Measurements from ENCODE around the gene PKP2. TPM values are rescaled to one million over a fixed set of nuclear protein-coding genes. Genes with fewer than 3 reads are reported as not detected.

PKP2 gene
- total RNA-seq, 1 experiment from 2014 or later: 18.4 TPM

GRCh38 chr12:32777691-32778175 is 118.8 kb downstream of the PKP2 start:
- no peak overlapping the region for H3K14ac ChIP-seq (ENCODE audit: insufficient read depth, low read length)
- no peak overlapping the region for H2BK20ac ChIP-seq (ENCODE audit: low read depth, low read length, poor library complexity, severe bottlenecking)
- Mint-ChIP-seq H3K27me3 (ENCODE audit: low read depth) (no peaks in the 10 kb centered on the region; the same call in 1 of the 2 replicates), H3K27ac (peak overlapping the region in 2 of 3 experiments; percentile 17 to 24; a peak in 2 of 7 replicates), H3K4me1 (peaks cover 3 to 15% of the 10 kb centered on the region in 2 experiments; a peak in 3 of 4 replicates), H3K4me3 (no peak overlapping the region), H3K9me3 (no peaks in the 10 kb centered on the region), H3K36me3 (ENCODE audit: insufficient read depth in 1 of 3, low read depth in 3 of 3) (no peaks in the 10 kb centered on the region)
- H3K27ac ChIP-seq (ENCODE audit: insufficient read length, low read depth, low read length): no peak overlapping the region
- no peak overlapping the region for H3K23ac ChIP-seq (ENCODE audit: insufficient read length, low read depth, low read length)
- no peak for TF ChIP-seq CTCF (conservative IDR thresholded peaks at IDR 0.05)
- no peak overlapping the region for H4K8ac ChIP-seq (replicated peaks; ENCODE audit: insufficient read length, low read depth, low read length)
- no peak overlapping the region for H4K5ac ChIP-seq (ENCODE audit: insufficient read length, low read depth, low read length)
- H3K9ac ChIP-seq (ENCODE audit: extremely low read depth, insufficient read length, low read length): no peak overlapping the region
- no peak overlapping the region for H2AFZ ChIP-seq (ENCODE audit: low read length)
- no peak overlapping the region for H3T11ph ChIP-seq (ENCODE audit: low read length)
- H3K4ac ChIP-seq (ENCODE audit: low read depth, low read length): no peak overlapping the region; the same call in 1 of the 2 replicates
- H3K27me3 ChIP-seq (ENCODE audit: insufficient read depth, low read length): no peaks in the 10 kb centered on the region
- H3K18ac ChIP-seq (ENCODE audit: insufficient read length, low read depth, low read length): no peak overlapping the region
- no peak overlapping the region for H2BK12ac ChIP-seq (ENCODE audit: insufficient read length, low read depth, low read length)
- H3K4me1 ChIP-seq (ENCODE audit: insufficient read depth, low read length): no peaks in the 10 kb centered on the region
- no peaks in the 10 kb centered on the region for H3K23me2 ChIP-seq (ENCODE audit: insufficient read length, low read depth, low read length, poor library complexity, severe bottlenecking)
- H2BK120ac ChIP-seq (ENCODE audit: low read depth, low read length, poor library complexity, severe bottlenecking): no peak overlapping the region
- WGBS (ENCODE audit: extremely low coverage, insufficient read length, low lambda C conversion rate): no CpG with 5 or more reads among the region's 6 CpGs
- no peak for DNase-seq
- H4K91ac ChIP-seq (ENCODE audit: insufficient read length, low read depth, low read length): no peak overlapping the region
- H3K56ac ChIP-seq (ENCODE audit: insufficient read length, low read depth, low read length): no peak overlapping the region
- no peaks in the 10 kb centered on the region for H3K9me3 ChIP-seq (ENCODE audit: control insufficient read depth, low read depth, low read length)
- H3K79me1 ChIP-seq (ENCODE audit: insufficient read depth, low read depth, low read length, poor library complexity, severe bottlenecking): no peaks in the 10 kb centered on the region
- H3K79me2 ChIP-seq (ENCODE audit: insufficient read depth, low read length): no peaks in the 10 kb centered on the region
- H4K20me1 ChIP-seq (ENCODE audit: control insufficient read depth, insufficient read depth, insufficient read length): no peaks in the 10 kb centered on the region
- no peak overlapping the region for H2AK5ac ChIP-seq (ENCODE audit: insufficient read length, low read length)
- H2BK15ac ChIP-seq (ENCODE audit: low read depth, low read length): no peak overlapping the region
- H2BK5ac ChIP-seq (ENCODE audit: insufficient read length, low read length): no peak overlapping the region
- no peak overlapping the region for H3K4me2 ChIP-seq (ENCODE audit: insufficient read depth, insufficient read length, low read length)
